B cell (primary cell): ENCODE results near the gene LHX4. TPM values are rescaled to one million over a fixed set of nuclear protein-coding genes. Genes with fewer than 3 reads are reported as not detected.

Experiments
- ATAC-seq: fragments of 200-7000 bp; cut with Tn5 transposase; one replicate; pipeline ENCODE4 v1.10.0; 2021; ENCODE audit warnings: low read depth, mild to moderate bottlenecking, moderate number of reproducible peaks, moderate library complexity
- CTCF ChIA-PET: fragments of 350-600 bp; sonication (Branson Sonifier 250); formaldehyde crosslinking; loops from one replicate; lab custom pipeline; 2021; ENCODE audit warnings: antibody characterized with exemption, inconsistent platforms; lab: Charles Lee
- POLR2A ChIA-PET: fragments of 350-600 bp; sonication (Branson Sonifier 250); formaldehyde crosslinking; loops from one replicate; lab custom pipeline; 2021; ENCODE audit warnings: antibody characterized with exemption; lab: Charles Lee
- DNase-seq: peaks from one replicate; pipeline ENCODE4 v3.0.0; 2013
- H2AFZ ChIP-seq: 2 replicates; pipeline ENCODE4 v1.6.1; 2012; ENCODE audit warnings: mild to moderate bottlenecking, low read depth, low read length; ENCODE audit not compliant: insufficient read depth, poor library complexity, severe bottlenecking
- H3K27ac ChIP-seq, 2 donors: 1 replicate in 1 of 2; 2 replicates in 1 of 2; pipeline ENCODE4 v1.5.1; 2012 to 2013; ENCODE audit warnings: low read length in 2 of 2, mild to moderate bottlenecking in 2 of 2, moderate library complexity in 1 of 2
- H3K27me3 ChIP-seq, 4 experiments: fragments of 200-600 bp in 1 of 4; sonication (generic) in 1 of 4; replicated peaks in 1 of 4; 1 replicate in 2 of 4; 2 replicates in 2 of 4; pipeline versions ENCODE4 v1.6.1 to v1.7.0; 2013 to 2016; ENCODE audit warnings: low read length in 3 of 4, mild to moderate bottlenecking in 2 of 4, mixed read lengths in 1 of 4, moderate library complexity in 1 of 4; ENCODE audit not compliant: insufficient read depth in 4 of 4, control insufficient read depth in 3 of 4; ENCODE audit errors: control extremely low read depth in 1 of 4
- H3K36me3 ChIP-seq, 2 experiments: replicated peaks in 1 of 2; 1 replicate in 1 of 2; 2 replicates in 1 of 2; pipeline versions ENCODE4 v1.6.1 to v1.7.1; 2013; ENCODE audit warnings: low read length in 1 of 2; ENCODE audit not compliant: insufficient read depth in 2 of 2, control insufficient read depth in 1 of 2; ENCODE audit errors: control extremely low read depth in 1 of 2, extremely low read depth in 1 of 2
- H3K4me1 ChIP-seq, 2 donors: fragments of 200-600 bp in 1 of 2; sonication (generic) in 1 of 2; 1 replicate in 1 of 2; 2 replicates in 1 of 2; pipeline versions ENCODE4 v1.5.1 to v1.6.1; 2013 to 2017; ENCODE audit warnings: low read length in 2 of 2; ENCODE audit not compliant: control insufficient read depth in 2 of 2, insufficient read depth in 2 of 2
- H3K4me2 ChIP-seq: replicated peaks from 2 replicates; pipeline ENCODE3; 2012; ENCODE audit warnings: mild to moderate bottlenecking, low read depth, low read length; ENCODE audit not compliant: poor library complexity, severe bottlenecking
- H3K4me3 ChIP-seq, 5 experiments: fragments of 200-600 bp in 1 of 5; sonication (generic) in 1 of 5; 1 replicate in 3 of 5; 2 replicates in 2 of 5; pipeline versions ENCODE4 v1.5.1 to v1.7.0; 2011 to 2016; ENCODE audit warnings: low read length in 4 of 5, mild to moderate bottlenecking in 4 of 5, low read depth in 2 of 5, control low read depth in 1 of 5, moderate library complexity in 1 of 5; ENCODE audit not compliant: insufficient read depth in 1 of 5; ENCODE audit errors: control extremely low read depth in 1 of 5, extremely low read depth in 1 of 5
- H3K79me2 ChIP-seq: fragments of 200-600 bp; sonication (generic); one replicate; pipeline ENCODE4 v1.6.0; 2016; ENCODE audit warnings: low read length; ENCODE audit not compliant: control insufficient read depth, insufficient read depth
- H3K9ac ChIP-seq: fragments of 200-600 bp; sonication (generic); 2 replicates; pipeline ENCODE4 v1.6.1; 2017; ENCODE audit warnings: mild to moderate bottlenecking, low read length, moderate library complexity
- H3K9me3 ChIP-seq, 3 donors: one replicate each; pipeline versions ENCODE4 v1.6.1 to v1.7.1; 2013; ENCODE audit warnings: low read length in 2 of 3; ENCODE audit not compliant: control insufficient read depth in 2 of 3, insufficient read depth in 1 of 3; ENCODE audit errors: control extremely low read depth in 1 of 3
- H4K20me1 ChIP-seq: 2 replicates; pipeline ENCODE4 v1.6.0; 2012; ENCODE audit warnings: mild to moderate bottlenecking, low read length; ENCODE audit not compliant: insufficient read depth, control insufficient read depth, poor library complexity, severe bottlenecking
- H3K27ac Mint-ChIP-seq: one replicate; pipeline ENCODE4 v1.8.0; 2021; ENCODE audit warnings: mixed read lengths
- H3K27me3 Mint-ChIP-seq: one replicate; pipeline ENCODE4 v1.8.0; 2021; ENCODE audit warnings: mixed read lengths
- H3K4me1 Mint-ChIP-seq: one replicate; pipeline ENCODE4 v1.8.0; 2021; ENCODE audit warnings: mixed read lengths
- H3K4me3 Mint-ChIP-seq: one replicate; pipeline ENCODE4 v1.8.0; 2021; ENCODE audit warnings: mixed read lengths
- H3K9me3 Mint-ChIP-seq: one replicate; pipeline ENCODE4 v1.8.0; 2022; ENCODE audit warnings: mixed read lengths; ENCODE audit not compliant: insufficient read depth
- EZH2 ChIP-seq: IDR thresholded peaks from 2 replicates; pipeline ENCODE4 v1.6.1; 2012; ENCODE audit warnings: borderline replicate concordance, low read depth, mild to moderate bottlenecking, moderate library complexity, low read length; ENCODE audit not compliant: insufficient read depth, poor library complexity, severe bottlenecking
- WGBS: methylation state at CpG from one replicate; pipeline ENCODE4 v1.1.5; 2013; ENCODE audit warnings: missing lambda C conversion rate; ENCODE audit not compliant: insufficient coverage; 5-methylcytosine and 5-hydroxymethylcytosine counted together
- intact Hi-C: fragments of 100-400 bp; cut with micrococcal nuclease; formaldehyde crosslinking; loops from one replicate; pipeline ENCODE4 v1.10.0; 2022
- polyA plus RNA-seq: library from polyadenylated mRNA; depleted of rRNA; stranded (reverse); fragments of >200 nt; gene quantifications from 2 replicates; pipeline ENCODE4 v1.2.3, GENCODE V29; 2012
- total RNA-seq, 2 donors: library from RNA; stranded (reverse); fragments of 120-200 nt in 1 of 2; gene quantifications; 1 replicate in 1 of 2; 2 replicates in 1 of 2; pipeline versions ENCODE4 v1.2.3 to v1.2.4, GENCODE V29; 2013 to 2022
- TF ChIP-seq, protein P1 (sequence below): fragments of 200-600 bp; IDR thresholded peaks from one replicate; pipeline ENCODE4 v1.8.0; 2022; ENCODE audit warnings: antibody characterized with exemption, mild to moderate bottlenecking

LHX4 gene
- total and polyA plus RNA-seq, 2 donors (not counting 1 experiment from before 2014, with no cell fraction given): not detected

DNA sequence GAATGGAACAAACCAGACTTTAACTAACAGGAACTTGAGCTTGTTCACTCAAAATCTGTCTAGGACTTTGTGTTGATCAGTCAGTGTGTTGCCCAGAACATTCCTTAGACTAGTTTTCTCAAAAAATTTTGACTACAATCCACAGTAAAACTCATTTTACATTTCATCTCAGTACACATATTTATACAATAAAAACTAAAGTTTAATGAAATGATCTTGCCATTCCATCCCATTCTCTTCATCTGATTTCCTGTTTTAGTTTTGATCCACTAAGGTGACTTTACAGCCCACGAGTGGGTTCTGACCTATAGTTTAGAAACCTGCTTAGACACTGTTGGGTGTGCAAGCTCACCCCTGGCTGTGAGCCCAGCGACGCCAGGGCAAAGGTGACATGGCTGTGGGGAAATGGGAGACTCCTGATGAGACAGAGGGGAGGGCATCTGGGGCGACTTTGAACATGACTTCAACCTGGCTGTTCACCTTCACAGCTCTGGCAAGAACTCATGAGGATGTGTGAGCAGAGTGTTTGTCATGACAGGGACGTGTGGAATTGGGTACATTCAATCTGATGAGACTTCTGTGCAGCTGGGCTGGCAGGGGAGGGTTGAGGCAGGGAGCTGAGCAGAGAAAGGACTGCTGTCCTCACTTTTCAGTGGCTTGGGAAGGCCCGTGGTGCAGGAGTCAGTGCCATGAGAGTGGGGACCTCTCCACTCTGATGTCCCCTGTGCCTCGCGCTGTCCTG, 40.6 kb downstream of the LHX4 start:
- Histone ChIP-seq H3K36me3 (peaks cover 0 to 16% of the 10 kb centered on the region in 2 experiments), H3K9ac (no peak overlapping the region), H3K4me2 (no peak overlapping the region), H3K79me2 (no peaks in the 10 kb centered on the region), H3K9me3 (no peaks in the 10 kb centered on the region), H3K27ac (no peak overlapping the region), H3K4me3 (no peak overlapping the region), H4K20me1 (no peaks in the 10 kb centered on the region), H3K4me1 (no peaks in the 10 kb centered on the region), H2AFZ (no peak overlapping the region), H3K27me3 (no peaks in the 10 kb centered on the region)
- ATAC-seq: no peak
- no peaks in the 10 kb centered on the region for H3K9me3 Mint-ChIP-seq
- H3K27me3 Mint-ChIP-seq: no peaks in the 10 kb centered on the region
- CTCF ChIA-PET: no interaction called here
- intact Hi-C loops: no loop called here
- 94% methylated on average over 7 of the region's 8 CpGs for WGBS
- no peaks in the 10 kb centered on the region for H3K4me1 Mint-ChIP-seq
- no peak for DNase-seq
- no peak overlapping the region for H3K27ac Mint-ChIP-seq
- TF ChIP-seq EZH2: no peak
- POLR2A ChIA-PET: no interaction called here
- H3K4me3 Mint-ChIP-seq: no peak overlapping the region

DNA sequence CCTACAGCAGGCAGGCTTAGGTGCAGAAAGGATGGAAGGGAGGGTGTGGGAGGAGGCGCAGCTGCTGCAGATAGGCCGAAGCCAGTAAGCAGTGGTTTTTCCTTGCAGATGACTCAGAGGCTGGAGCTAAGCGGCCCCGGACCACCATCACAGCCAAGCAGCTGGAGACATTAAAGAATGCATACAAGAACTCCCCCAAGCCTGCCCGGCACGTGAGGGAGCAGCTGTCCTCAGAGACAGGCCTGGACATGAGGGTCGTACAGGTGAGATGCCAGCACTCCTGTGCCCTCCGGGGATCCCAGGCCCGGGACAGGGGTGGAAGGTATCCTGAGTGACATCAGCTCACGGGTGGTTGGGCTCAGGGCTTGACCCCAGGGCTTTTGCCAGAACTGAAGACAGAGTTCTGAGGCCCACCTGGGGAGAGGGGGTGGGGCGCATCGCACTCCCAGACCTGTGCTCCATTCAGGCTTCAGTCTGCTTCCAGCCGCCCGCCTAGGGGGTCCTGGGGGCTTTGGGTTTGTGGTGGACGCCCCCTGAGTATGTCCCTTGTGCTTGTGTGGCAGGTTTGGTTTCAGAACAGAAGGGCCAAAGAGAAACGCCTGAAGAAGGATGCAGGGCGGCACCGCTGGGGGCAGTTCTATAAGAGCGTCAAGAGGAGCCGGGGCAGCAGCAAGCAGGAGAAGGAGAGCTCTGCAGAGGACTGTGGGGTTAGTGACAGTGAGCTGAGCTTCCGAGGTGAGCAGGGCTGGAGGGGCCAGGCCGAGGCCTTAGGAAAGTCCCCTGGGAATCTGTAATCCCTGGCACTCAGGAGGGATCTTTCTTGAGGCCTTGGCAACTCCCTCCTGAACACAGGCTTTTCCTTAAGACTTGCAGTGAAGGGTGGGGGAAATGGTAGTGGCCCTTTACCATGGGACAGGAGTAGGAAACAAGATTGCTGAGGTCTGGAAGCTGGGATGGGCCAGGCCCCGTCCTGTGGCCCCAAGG, 41.5 kb downstream of the LHX4 start:
- Histone ChIP-seq H4K20me1 (no peaks in the 10 kb centered on the region), H3K9me3 (no peaks in the 10 kb centered on the region), H2AFZ (no peak overlapping the region), H3K9ac (no peak overlapping the region), H3K27me3 (no peaks in the 10 kb centered on the region), H3K4me1 (no peaks in the 10 kb centered on the region), H3K27ac (no peak overlapping the region), H3K4me2 (no peak overlapping the region), H3K4me3 (no peak overlapping the region), H3K79me2 (no peaks in the 10 kb centered on the region), H3K36me3 (peaks cover 0 to 17% of the 10 kb centered on the region in 2 experiments)
- Mint-ChIP-seq H3K4me3 (no peak overlapping the region), H3K27me3 (no peaks in the 10 kb centered on the region), H3K9me3 (no peaks in the 10 kb centered on the region), H3K27ac (no peak overlapping the region), H3K4me1 (no peaks in the 10 kb centered on the region)
- intact Hi-C loops: no loop called here
- no peak for ATAC-seq
- no peak for DNase-seq
- ChIA-PET POLR2A (no interaction called here), CTCF (no interaction called here)
- 92% methylated on average over 20 of the region's 23 CpGs for WGBS
- TF ChIP-seq, protein P1, sequence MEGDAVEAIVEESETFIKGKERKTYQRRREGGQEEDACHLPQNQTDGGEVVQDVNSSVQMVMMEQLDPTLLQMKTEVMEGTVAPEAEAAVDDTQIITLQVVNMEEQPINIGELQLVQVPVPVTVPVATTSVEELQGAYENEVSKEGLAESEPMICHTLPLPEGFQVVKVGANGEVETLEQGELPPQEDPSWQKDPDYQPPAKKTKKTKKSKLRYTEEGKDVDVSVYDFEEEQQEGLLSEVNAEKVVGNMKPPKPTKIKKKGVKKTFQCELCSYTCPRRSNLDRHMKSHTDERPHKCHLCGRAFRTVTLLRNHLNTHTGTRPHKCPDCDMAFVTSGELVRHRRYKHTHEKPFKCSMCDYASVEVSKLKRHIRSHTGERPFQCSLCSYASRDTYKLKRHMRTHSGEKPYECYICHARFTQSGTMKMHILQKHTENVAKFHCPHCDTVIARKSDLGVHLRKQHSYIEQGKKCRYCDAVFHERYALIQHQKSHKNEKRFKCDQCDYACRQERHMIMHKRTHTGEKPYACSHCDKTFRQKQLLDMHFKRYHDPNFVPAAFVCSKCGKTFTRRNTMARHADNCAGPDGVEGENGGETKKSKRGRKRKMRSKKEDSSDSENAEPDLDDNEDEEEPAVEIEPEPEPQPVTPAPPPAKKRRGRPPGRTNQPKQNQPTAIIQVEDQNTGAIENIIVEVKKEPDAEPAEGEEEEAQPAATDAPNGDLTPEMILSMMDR: no peak
- TF ChIP-seq EZH2: no peak
